ACC112 (cell line): ENCODE measurements around the gene GDF2.
A peak's percentile ranks its signal among the peaks of the same experiment; 100 is the strongest.

Experiments
- H2AFZ ChIP-seq: fragments of 200-600 bp; sonication (generic); one replicate; pipeline ENCODE4 v1.6.0; 2017; ENCODE audit warnings: antibody characterized with exemption, low read length; ENCODE audit not compliant: unreplicated experiment
- H3K27ac ChIP-seq: fragments of 200-600 bp; sonication (generic); 2 replicates; pipeline ENCODE4 v1.5.1; 2014; ENCODE audit warnings: low read depth, mild to moderate bottlenecking, antibody characterized with exemption, low read length, moderate library complexity
- H3K27me3 ChIP-seq: fragments of 200-600 bp; sonication (generic); 2 replicates; pipeline ENCODE4 v1.6.1; 2014; ENCODE audit warnings: mild to moderate bottlenecking, antibody characterized with exemption, low read length, moderate library complexity, mixed read lengths; ENCODE audit not compliant: insufficient read depth
- H3K36me3 ChIP-seq: fragments of 200-600 bp; sonication (generic); 2 replicates; pipeline ENCODE4 v1.6.1; 2016; ENCODE audit warnings: mild to moderate bottlenecking, antibody characterized with exemption, low read length, moderate library complexity, mixed read lengths; ENCODE audit not compliant: insufficient read depth
- H3K4me1 ChIP-seq: fragments of 200-600 bp; sonication (generic); one replicate; pipeline ENCODE4 v1.6.1; 2016; ENCODE audit warnings: low read length, mixed read lengths; ENCODE audit not compliant: insufficient read depth, unreplicated experiment, control insufficient read depth
- H3K4me3 ChIP-seq: fragments of 200-600 bp; sonication (generic); 2 replicates; pipeline ENCODE4 v1.5.1; 2014; ENCODE audit warnings: mild to moderate bottlenecking, low read depth, low read length
- H3K79me2 ChIP-seq: fragments of 200-600 bp; sonication (generic); one replicate; pipeline ENCODE4 v1.6.0; 2016; ENCODE audit warnings: low read length; ENCODE audit not compliant: control insufficient read depth, unreplicated experiment, insufficient read depth

Gene GDF2

DNA sequence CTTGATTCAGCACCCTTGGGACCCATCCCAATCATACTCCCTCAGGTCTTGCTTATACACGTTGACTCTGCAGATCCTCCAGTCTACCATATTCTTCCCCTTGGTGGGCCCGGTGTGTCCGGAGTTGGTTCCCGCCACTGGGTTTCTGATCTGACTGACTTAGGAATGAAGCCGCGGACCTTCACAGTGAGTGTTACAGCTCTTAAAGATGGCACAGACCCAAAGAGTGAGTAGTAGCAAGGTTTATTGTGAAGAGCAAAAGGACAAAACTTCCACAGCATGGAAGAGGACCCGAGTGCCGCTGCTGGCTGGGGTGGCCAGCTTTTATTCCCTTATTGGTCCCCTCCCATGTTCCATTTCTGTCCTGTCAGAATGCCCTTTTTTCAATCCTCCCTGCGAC lies 28.2 kb upstream of the GDF2 start:
- Histone ChIP-seq H3K4me3 (no peak overlapping the region), H3K27me3 (peaks cover 80% of the 10 kb centered on the region), H3K36me3 (no peaks in the 10 kb centered on the region), H3K27ac (no peak overlapping the region), H2AFZ (no peak overlapping the region), H3K79me2 (no peaks in the 10 kb centered on the region), H3K4me1 (no peaks in the 10 kb centered on the region)

- Histone ChIP-seq H3K27me3 (peaks cover 82% of the 10 kb centered on the region), H3K27ac (no peak overlapping the region), H3K79me2 (no peaks in the 10 kb centered on the region), H3K4me3 (no peak overlapping the region), H3K4me1 (no peaks in the 10 kb centered on the region), H3K36me3 (no peaks in the 10 kb centered on the region), H2AFZ (no peak overlapping the region)
Measured at GRCh38 chr10:47294501-47294900, 27.8 kb upstream of the GDF2 start.

DNA sequence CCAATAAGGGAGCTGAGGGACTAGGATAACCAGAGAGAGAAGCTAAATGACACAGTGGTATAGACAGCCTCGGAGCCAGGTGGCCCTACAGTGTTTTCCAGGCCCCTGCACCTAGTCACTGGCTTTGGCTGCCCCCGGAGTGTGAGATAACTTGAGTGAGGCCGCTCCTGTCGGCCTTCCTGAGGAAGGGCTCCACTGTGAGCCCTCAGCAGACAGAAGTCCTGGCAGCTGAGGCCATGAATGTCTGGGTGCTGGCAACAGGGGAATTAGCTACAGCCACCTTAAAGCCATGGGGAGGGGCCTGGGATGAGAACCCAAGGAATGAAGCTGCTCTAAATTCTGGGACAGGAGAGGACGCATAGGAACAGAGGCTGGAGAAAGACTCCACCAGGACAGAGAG lies 26.8 kb upstream of the GDF2 start:
- Histone ChIP-seq H3K36me3 (no peaks in the 10 kb centered on the region), H3K27me3 (peaks cover 88% of the 10 kb centered on the region), H3K79me2 (no peaks in the 10 kb centered on the region), H3K4me1 (no peaks in the 10 kb centered on the region), H2AFZ (no peak overlapping the region), H3K27ac (no peak overlapping the region), H3K4me3 (no peak overlapping the region)

DNA sequence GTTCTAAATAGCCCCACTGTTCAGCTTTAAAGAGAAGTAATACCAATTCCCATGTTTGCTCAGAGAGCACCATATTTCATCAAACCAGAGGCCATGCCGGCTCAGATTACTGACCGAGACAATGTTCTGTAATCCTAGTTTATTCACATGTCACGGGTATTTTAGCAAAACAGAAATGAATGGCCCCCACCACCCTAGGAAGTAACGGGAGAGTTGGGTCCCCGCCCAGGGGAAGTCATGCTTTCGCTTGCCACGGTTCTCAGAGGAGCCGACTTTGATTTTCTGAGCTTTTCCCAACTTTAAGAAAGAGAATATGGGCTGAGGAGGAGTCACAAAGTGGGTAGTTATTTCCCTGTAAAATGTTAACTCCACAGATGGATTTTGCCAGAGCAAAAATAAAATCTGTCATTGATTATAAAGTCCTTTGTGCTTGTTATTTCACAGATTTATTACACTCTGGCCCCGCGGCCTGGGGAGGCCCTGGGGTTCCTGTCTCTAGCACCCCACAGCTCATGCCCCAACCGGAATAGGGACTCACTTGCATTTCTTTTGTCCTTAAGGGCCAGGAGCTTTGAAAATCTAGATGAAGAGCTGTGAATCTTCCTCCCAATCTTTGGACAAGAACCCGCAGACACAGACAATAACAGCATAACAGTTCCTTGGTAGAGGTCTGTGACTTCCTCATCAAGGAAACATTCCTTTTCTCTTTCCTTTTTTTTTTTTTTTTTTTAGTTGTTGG lies 25.9 kb upstream of the GDF2 start:
- H3K27ac ChIP-seq, result no peak overlapping the region
- no peaks in the 10 kb centered on the region for H3K4me1 ChIP-seq
- H3K27me3 ChIP-seq, result peaks cover 90% of the 10 kb centered on the region
- no peaks in the 10 kb centered on the region for H3K36me3 ChIP-seq
- H3K79me2 ChIP-seq, result no peaks in the 10 kb centered on the region
- no peak overlapping the region for H3K4me3 ChIP-seq
- no peak overlapping the region for H2AFZ ChIP-seq

GRCh38 chr10:47296941-47297340 lies 25.3 kb upstream of the GDF2 start:
- H2AFZ ChIP-seq, result no peak overlapping the region

DNA sequence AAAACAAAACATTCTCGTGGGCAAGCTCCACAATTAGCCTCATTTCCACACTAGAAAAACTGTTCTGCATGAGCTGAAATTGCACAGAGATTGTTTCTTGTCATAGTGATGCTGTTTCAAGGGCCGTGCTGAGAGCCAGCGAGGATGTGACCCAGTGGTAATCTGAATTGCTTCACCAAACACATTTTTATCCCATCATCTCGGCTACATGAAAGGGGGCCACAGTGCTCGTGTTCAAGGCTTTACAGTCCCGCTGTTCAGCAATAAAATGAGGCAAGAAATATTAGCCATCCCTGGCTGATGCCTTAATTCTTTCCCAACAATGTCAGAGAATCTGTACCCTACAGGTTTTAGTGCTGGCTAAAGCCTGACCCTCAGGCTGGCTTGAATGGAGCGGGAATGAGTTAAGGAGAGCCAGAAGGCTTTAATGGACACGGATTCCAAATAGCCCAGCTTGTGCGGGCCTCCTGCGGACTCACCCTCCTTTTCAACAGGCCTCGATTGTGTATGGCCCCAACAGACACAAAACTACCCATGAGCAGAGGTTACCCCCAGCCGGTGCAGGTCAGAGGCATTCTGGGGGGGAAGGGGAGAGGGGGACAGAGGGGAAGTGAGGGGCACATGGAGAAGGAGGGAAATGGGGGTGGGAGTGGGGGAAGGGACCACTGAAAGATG lies 24.3 kb upstream of the GDF2 start:
- H3K27me3 ChIP-seq, result peaks cover 91% of the 10 kb centered on the region
- no peaks in the 10 kb centered on the region for H3K79me2 ChIP-seq
- H3K4me1 ChIP-seq, result no peaks in the 10 kb centered on the region

More at GRCh38 chr10:47296941-47297340, 25.3 kb upstream of the GDF2 start:
- no peak overlapping the region for H3K4me3 ChIP-seq
- H3K79me2 ChIP-seq, result no peaks in the 10 kb centered on the region
- H3K27ac ChIP-seq, result no peak overlapping the region
- H3K4me1 ChIP-seq, result no peaks in the 10 kb centered on the region
- H3K27me3 ChIP-seq, result peaks cover 91% of the 10 kb centered on the region
- no peaks in the 10 kb centered on the region for H3K36me3 ChIP-seq

GRCh38 chr10:47298715-47299114 lies 23.5 kb upstream of the GDF2 start:
- H3K36me3 ChIP-seq, result no peaks in the 10 kb centered on the region
- no peak overlapping the region for H3K4me3 ChIP-seq
- no peak overlapping the region for H3K27ac ChIP-seq
- H2AFZ ChIP-seq, result no peak overlapping the region
- no peaks in the 10 kb centered on the region for H3K4me1 ChIP-seq
- H3K27me3 ChIP-seq, result peaks cover 91% of the 10 kb centered on the region
- no peaks in the 10 kb centered on the region for H3K79me2 ChIP-seq

More for the DNA sequence above, 24.3 kb upstream of the GDF2 start:
- Histone ChIP-seq H2AFZ (no peak overlapping the region), H3K36me3 (no peaks in the 10 kb centered on the region), H3K4me3 (no peak overlapping the region), H3K27ac (no peak overlapping the region)

DNA sequence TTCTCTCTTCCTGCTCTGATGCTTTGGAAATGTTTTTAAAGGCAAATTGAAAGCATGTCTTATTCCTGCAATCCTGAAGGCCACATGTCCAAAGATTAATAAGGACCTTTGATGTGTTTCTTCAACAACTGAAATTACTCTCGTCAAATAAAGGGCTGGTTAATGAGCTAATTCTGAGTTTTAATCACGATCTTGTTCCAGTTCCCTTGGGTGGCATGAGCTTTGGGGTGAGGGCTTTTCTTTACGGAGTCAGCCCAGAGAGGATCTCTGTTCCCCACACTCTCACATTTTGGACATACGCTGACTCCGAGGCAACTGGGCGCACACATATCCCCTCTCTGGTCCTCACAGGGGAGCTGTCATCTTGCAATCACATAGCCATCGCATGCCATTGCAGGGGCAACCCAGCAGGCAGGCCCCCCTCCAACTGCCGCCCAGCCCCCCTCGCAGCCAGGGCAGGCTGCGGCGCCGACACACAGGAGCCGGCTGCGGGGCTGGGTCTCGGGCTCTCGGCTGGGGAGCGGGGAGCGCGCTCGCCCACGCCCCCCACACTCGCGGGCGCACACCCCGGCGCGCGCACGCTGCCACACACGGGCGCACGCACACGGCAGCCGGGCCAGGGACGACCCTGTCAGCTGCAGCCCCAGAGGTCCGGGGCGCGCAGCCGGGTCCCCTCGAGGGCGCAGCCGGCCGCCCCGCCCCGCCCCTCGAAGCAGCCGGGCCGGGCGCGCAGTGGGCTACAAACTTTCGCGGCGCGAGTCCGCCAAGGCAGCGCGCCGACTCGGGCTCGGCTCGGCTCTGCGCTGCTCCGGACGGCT lies 22.4 kb upstream of the GDF2 start, which contains the start of gene GDF10:
Gene GDF10 (plus strand): TSS at position 587 of the 818 bp plus-strand sequence. CDS start 455 bp downstream, outside the sequence.
- no peaks in the 10 kb centered on the region for H3K79me2 ChIP-seq
- peak within 1 kb of the TSS; percentile 67 for H3K4me3 ChIP-seq
- peaks cover 96% of the 10 kb centered on the region for H3K27me3 ChIP-seq
- no peak within 1 kb of the TSS for H2AFZ ChIP-seq
- H3K36me3 ChIP-seq, result no peaks in the 10 kb centered on the region
- H3K27ac ChIP-seq, result no peak within 1 kb of the TSS
- H3K4me1 ChIP-seq, result no peaks in the 10 kb centered on the region

- peak overlapping the region; percentile 67 for H3K4me3 ChIP-seq
- H3K4me1 ChIP-seq, result no peaks in the 10 kb centered on the region
- no peaks in the 10 kb centered on the region for H3K79me2 ChIP-seq
- H3K36me3 ChIP-seq, result no peaks in the 10 kb centered on the region
- no peak overlapping the region for H3K27ac ChIP-seq
- H3K27me3 ChIP-seq, result peaks cover 96% of the 10 kb centered on the region
- no peak overlapping the region for H2AFZ ChIP-seq
Measured at GRCh38 chr10:47300429-47300931, 21.8 kb upstream of the GDF2 start.

GRCh38 chr10:47301833-47302232 lies 20.4 kb upstream of the GDF2 start:
- Histone ChIP-seq H3K4me1 (no peaks in the 10 kb centered on the region), H3K27ac (no peak overlapping the region), H3K4me3 (no peak overlapping the region), H2AFZ (no peak overlapping the region), H3K79me2 (no peaks in the 10 kb centered on the region), H3K36me3 (no peaks in the 10 kb centered on the region), H3K27me3 (peaks cover 93% of the 10 kb centered on the region)
